HFF-Myc (cell line): Measurements from ENCODE around the gene PLEKHG5.
"Not testable (repeated sequence)": the region's sequence is repeated elsewhere in the genome, so short reads cannot be mapped to it uniquely, and the experiment has no call there.

ENCODE experiments used
- DNase-seq: peaks from one replicate; pipeline ENCODE4 v3.0.0-alpha.2; 2011; ENCODE audit warnings: low read depth; ENCODE audit errors: extremely low read depth
- H3K4me3 ChIP-seq: replicated peaks from 2 replicates; pipeline ENCODE4 v1.5.1; 2011; ENCODE audit warnings: low read depth, mild to moderate bottlenecking, control low read depth, low read length
- TF ChIP-seq, protein P1 (sequence below): IDR thresholded peaks from 2 replicates; pipeline ENCODE4 v1.5.1; 2012; ENCODE audit warnings: mild to moderate bottlenecking, low read depth, low read length, control low read depth; ENCODE audit errors: missing control alignments

PLEKHG5 gene

DNA sequence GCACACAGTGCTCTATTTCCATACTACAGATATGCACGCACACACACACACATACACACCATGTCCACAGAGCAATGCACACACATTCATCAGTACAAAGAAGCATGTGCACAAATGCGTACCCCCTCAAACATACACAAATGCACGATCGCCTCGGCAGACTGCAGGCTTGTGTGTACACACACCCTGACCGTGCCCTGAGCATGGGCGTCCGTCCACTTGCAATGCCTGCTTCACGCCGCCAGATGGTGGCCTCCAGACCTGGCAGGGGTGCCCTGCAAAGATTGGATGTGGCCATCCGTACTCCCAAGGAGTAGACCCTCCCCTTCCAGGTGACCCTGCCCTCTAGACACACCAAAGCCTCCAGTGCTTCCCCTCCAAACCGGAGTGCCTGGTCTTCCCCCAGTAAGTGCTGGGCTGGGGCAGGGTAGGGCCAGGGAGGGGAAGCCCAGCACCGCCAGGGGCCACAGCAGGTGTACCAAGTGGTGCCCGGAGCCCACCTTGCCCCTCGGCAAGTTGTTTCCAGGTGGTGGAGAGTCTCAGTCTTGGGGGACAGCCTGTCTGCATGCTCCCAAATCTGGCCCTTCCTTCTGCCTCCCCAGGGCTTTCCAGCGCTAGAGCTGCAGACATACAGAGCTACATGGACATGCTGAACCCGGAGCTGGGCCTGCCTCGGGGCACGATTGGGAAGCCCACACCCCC, 46.3 kb downstream of the PLEKHG5 start:
- no peak for DNase-seq
- H3K4me3 ChIP-seq, result no peak overlapping the region
- TF ChIP-seq, protein P1, sequence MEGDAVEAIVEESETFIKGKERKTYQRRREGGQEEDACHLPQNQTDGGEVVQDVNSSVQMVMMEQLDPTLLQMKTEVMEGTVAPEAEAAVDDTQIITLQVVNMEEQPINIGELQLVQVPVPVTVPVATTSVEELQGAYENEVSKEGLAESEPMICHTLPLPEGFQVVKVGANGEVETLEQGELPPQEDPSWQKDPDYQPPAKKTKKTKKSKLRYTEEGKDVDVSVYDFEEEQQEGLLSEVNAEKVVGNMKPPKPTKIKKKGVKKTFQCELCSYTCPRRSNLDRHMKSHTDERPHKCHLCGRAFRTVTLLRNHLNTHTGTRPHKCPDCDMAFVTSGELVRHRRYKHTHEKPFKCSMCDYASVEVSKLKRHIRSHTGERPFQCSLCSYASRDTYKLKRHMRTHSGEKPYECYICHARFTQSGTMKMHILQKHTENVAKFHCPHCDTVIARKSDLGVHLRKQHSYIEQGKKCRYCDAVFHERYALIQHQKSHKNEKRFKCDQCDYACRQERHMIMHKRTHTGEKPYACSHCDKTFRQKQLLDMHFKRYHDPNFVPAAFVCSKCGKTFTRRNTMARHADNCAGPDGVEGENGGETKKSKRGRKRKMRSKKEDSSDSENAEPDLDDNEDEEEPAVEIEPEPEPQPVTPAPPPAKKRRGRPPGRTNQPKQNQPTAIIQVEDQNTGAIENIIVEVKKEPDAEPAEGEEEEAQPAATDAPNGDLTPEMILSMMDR, result peak; percentile 42

DNA sequence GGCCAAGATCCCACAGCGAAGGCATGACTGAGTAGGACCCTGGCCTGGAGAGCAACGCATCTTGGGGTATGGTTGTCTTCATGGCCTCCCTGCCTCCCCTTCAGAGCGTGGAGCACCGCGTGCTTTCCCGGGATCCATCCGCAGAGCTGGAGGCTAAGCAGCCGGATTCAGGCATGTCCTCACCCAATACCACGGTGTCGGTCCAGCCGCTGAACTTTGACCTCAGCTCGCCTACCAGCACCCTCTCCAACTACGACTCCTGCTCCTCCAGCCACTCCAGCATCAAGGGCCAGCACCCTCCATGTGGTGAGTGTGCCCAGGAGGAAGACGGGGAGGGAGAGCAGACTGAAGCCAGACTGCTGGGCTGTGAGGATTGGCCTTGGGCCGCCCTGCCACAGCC, 47.1 kb downstream of the PLEKHG5 start:
- no peak for DNase-seq
- H3K4me3 ChIP-seq, result no peak overlapping the region
- TF ChIP-seq, protein P1, result no peak

DNA sequence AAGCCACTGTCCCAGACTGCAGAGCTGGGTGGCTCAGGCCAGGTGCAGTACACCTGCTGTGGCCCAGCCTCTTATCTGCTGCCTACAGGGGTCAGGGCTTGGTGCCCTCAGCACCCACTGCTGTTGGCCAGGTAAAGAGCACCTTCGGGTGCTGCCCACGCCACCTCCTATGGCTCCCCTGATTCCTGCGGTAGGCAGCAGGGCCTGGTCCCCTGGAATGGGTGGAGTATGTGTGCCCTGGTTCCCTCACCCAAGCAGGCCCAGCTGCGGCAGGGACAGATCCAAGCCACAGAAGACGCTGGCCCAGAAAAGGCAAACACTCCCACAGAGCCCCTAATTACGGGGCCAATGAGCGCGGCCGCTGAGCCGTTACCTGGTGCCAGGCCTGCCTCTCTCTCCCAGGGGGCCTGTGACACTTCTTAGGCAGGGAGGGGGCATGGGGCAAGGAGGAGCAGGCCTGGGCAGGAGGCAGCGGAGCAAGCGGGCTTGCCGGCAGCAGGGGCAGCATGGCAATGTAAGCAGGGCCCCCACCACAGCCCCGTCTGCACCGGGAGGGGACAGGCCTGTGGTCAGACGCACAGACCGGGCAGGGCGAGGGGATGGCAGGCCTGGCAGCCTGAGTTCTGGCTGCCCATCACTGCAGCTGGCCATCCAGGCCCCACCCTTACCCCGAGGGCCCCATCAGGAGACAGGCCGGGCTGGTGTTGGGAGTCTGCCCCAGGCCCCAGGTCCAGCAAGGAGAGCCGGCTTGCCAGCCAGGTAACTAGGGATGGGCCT, 47.9 kb downstream of the PLEKHG5 start:
- no peak overlapping the region for H3K4me3 ChIP-seq
- no peak for DNase-seq
- TF ChIP-seq, protein P1, result no peak

DNA sequence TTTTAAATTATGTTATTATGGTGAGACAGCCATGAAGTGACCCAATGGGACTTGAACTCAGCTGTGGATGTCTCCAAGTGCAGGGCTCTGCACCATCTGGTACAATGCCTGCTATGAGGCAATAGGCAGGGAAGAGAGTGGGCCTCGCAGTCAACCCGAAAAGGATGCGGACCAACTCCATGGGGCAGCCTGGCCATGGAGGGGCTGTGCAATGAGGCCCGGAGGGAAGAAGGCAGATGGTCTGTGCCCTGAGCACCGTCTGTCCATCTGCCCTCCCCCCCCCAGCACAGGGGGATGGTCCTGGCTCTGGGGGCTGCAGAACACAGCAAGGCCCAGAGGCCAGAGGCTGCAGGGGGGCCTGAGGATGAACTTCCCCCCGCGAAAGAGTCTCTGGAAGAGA, 49.9 kb downstream of the PLEKHG5 start:
- no peak overlapping the region for H3K4me3 ChIP-seq
- TF ChIP-seq, protein P1, result no peak
- no peak for DNase-seq

DNA sequence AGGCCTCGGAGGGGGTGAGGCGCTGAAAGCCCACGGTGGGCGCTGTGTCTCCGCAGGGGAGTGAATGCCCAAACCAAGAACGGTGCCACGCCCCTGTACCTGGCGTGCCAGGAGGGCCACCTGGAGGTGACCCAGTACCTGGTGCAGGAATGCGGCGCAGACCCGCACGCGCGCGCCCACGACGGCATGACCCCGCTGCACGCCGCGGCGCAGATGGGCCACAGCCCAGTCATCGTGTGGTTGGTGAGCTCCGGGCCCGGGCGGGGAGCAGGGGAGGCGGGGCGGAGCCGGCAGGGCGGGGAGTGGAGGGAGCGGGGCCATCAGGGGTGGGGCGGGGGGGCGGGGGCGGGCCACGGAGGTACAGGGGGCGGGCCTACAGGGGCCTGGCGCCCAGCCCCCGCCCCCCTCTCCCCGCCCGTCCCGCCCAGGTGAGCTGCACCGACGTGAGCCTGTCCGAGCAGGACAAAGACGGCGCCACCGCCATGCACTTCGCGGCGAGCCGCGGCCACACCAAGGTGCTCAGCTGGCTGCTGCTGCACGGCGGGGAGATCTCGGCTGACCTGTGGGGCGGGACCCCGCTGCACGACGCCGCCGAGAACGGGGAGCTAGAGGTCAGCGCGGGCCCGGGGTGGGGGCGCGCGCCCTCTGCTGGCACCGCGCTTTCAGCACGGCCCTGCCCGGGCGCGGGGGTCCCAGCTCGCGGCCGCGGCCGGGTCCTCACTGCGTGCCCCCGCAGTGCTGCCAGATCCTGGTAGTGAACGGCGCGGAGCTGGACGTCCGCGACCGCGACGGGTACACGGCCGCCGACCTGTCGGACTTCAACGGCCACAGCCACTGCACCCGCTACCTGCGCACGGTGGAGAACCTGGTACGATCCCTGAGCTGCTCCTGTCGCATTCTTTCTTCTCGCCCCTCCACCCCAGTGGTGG, 51.0 kb downstream of the PLEKHG5 start:
- no peak overlapping the region for H3K4me3 ChIP-seq
- DNase-seq, result no peak
- TF ChIP-seq, protein P1, result no peak

DNA sequence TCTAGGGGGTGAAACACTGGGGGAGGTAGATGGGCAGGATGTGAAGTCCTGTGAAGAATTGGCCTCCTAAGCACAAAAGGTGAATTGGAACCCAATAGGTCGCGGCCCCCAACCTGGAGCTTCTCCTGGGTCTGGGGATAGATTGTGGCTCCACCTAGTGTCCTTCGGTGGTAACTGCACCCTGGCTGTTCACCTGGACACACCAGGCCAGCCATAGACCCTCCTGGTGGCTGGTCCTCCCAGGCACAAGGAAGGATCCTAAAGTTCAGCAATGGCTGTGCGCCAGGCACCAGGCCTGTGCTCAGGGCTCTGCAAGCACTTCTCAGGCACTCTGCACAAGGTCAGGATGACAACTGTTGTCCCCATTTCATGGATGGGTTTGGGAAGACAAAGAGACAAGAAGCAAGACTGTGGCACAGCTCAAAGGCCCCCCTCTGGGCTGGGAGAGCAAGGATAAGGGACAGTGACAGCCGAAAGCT, 53.4 kb downstream of the PLEKHG5 start:
- no peak overlapping the region for H3K4me3 ChIP-seq
- DNase-seq, result peak; percentile 24
- TF ChIP-seq, protein P1, result peak; percentile 92

DNA sequence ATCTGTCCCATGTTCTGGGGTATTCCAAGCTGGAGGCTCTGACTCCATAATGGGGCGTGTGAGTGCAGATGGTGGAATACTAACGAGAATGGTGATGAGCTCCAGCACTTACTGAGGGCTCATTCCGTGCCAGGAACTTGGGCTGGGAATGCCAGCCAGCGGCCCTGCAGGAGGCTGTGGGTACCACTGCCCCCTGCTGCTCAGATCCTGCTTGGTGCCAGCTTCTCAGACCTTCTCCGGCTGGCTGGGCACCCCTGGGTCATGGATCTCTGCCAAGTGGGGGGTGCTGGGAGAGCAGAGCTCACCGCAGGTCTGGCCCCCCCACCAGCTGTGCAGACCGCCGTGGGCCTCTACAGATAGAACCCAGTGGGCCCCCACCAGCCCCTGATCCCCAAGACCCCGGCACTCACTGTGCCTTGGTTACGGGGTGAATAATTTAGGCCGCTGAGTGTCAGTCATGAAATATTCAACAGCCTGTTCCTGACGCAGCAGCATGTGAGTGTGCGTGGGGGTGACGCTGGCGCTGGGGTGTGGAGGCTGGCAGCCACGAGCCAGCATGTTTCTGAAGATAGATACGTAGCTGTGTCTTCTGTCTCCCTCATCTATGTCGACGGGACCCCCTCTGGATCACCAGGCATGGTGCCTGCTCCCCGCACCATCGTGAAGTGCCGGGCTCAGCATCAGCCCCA, 54.3 kb downstream of the PLEKHG5 start:
- H3K4me3 ChIP-seq, DNase-seq: not testable (repeated sequence)

DNA sequence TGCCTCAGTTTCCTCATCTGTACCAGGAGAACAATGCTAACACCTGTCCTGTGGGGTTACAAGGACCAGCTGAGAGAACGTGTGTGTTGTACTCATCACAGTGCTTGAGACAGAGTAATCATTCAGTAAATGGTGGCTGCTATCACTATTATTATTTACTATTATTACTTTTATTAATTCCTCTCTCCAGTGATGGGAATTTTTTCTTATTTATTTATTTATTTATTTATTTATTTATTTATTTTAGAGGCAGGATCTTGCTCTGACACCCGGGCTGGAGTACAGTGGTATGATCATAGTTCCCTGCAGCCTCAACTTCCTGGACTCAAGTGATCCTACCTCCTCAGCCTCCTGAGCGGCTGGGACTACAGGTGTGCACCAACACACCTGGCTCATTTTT, 55.2 kb downstream of the PLEKHG5 start:
- H3K4me3 ChIP-seq, DNase-seq: not testable (repeated sequence)
